Measurements from ENCODE around the gene SNX5.

GRCh38 chr20:17953935-17954334 lies 14.7 kb downstream of the SNX5 start:
- TF ChIP-seq FOXA1 (IDR thresholded peaks at IDR 0.05) (no peak), ELF4 (IDR thresholded peaks at IDR 0.05) (no peak), TARDBP (IDR thresholded peaks at IDR 0.05) (no peak), NFRKB (IDR thresholded peaks at IDR 0.05) (no peak), ARNT (IDR thresholded peaks at IDR 0.05) (no peak), SP1 (IDR thresholded peaks at IDR 0.05) (no peak), SUZ12 (IDR thresholded peaks at IDR 0.05) (no peak), PKNOX1 (IDR thresholded peaks at IDR 0.05) (no peak), FOXK2 (IDR thresholded peaks at IDR 0.05) (no peak), BHLHE40 (IDR thresholded peaks at IDR 0.05; ENCODE audit: borderline replicate concordance) (no peak), FOXM1 (IDR thresholded peaks at IDR 0.05; ENCODE audit: borderline replicate concordance) (no peak), CTBP1 (IDR thresholded peaks at IDR 0.05; ENCODE audit: borderline replicate concordance) (no peak), ZNF384 (IDR thresholded peaks at IDR 0.05) (no peak), LEF1 (IDR thresholded peaks at IDR 0.05; ENCODE audit: borderline replicate concordance) (no peak)
